IMR-90 (cell line): ENCODE measurements around the gene C1orf116. TPM values are rescaled to one million over a fixed set of nuclear protein-coding genes. Genes with fewer than 3 reads are reported as not detected.
A peak's percentile ranks its signal among the peaks of the same experiment; 100 is the strongest.

Source experiments
- ATAC-seq: fragments of 200-7000 bp; cut with Tn5 transposase; 2 replicates; pipeline ENCODE4 v1.9.1; 2020; ENCODE audit warnings: low read depth, mild to moderate bottlenecking, moderate library complexity
- BruUV-seq: library from RNA; stranded (reverse); fragments of 400-500 nt; replicated peaks from 2 replicates; lab custom pipeline; 2021; lab: Mats Ljungman, UMichigan
- CTCF ChIA-PET: fragments of 300-600 bp; formaldehyde crosslinking; extraction: SDS; loops from one replicate; lab custom pipeline; 2021; ENCODE audit warnings: antibody characterized with exemption; lab: Yijun Ruan, JAX
- POLR2A ChIA-PET: fragments of 300-600 bp; sonication (Branson Sonifier 250); formaldehyde crosslinking; loops from one replicate; lab custom pipeline; 2022; ENCODE audit warnings: antibody characterized with exemption; ENCODE audit not compliant: unreplicated experiment; lab: Charles Lee
- DNase-seq: peaks from one replicate; pipeline ENCODE4 v3.0.0; 2013
- H2AFZ ChIP-seq: replicated peaks from 2 replicates; pipeline ENCODE3; 2013; ENCODE audit warnings: low read length, mild to moderate bottlenecking; ENCODE audit not compliant: poor library complexity
- H2AK5ac ChIP-seq: 2 replicates; pipeline ENCODE4 v1.6.1; 2013; ENCODE audit warnings: low read depth, low read length, inconsistent platforms
- H2AK9ac ChIP-seq: replicated peaks from 2 replicates; pipeline ENCODE3; 2013; ENCODE audit warnings: mild to moderate bottlenecking, low read depth, low read length, moderate library complexity; ENCODE audit not compliant: poor library complexity
- H2BK120ac ChIP-seq: 2 replicates; pipeline ENCODE4 v1.6.1; 2013; ENCODE audit warnings: low read depth, low read length, inconsistent platforms
- H2BK15ac ChIP-seq: 3 replicates; pipeline ENCODE4 v1.6.1; 2013; ENCODE audit warnings: low read depth, low read length, inconsistent platforms
- H2BK20ac ChIP-seq: 2 replicates; pipeline ENCODE4 v1.6.1; 2013; ENCODE audit warnings: low read depth, mild to moderate bottlenecking, inconsistent platforms, low read length, moderate library complexity
- H2BK5ac ChIP-seq: 2 replicates; pipeline ENCODE4 v1.6.1; 2013; ENCODE audit warnings: mild to moderate bottlenecking, low read depth, low read length, inconsistent platforms; ENCODE audit not compliant: poor library complexity, severe bottlenecking
- H3K14ac ChIP-seq: replicated peaks from 2 replicates; pipeline ENCODE4 v1.6.1; 2013; ENCODE audit warnings: low read depth, low read length, inconsistent platforms
- H3K18ac ChIP-seq: 2 replicates; pipeline ENCODE4 v1.6.1; 2013; ENCODE audit warnings: low read depth, low read length, control low read depth
- H3K23ac ChIP-seq: 2 replicates; pipeline ENCODE4 v1.6.1; 2013; ENCODE audit warnings: low read depth, low read length, inconsistent platforms
- H3K27ac ChIP-seq: 2 replicates; pipeline ENCODE4 v1.5.1; 2013; ENCODE audit warnings: mild to moderate bottlenecking, control low read depth, low read length; ENCODE audit not compliant: insufficient read depth
- H3K27me3 ChIP-seq: 2 replicates; pipeline ENCODE4 v1.6.1; 2013; ENCODE audit warnings: low read length; ENCODE audit not compliant: control insufficient read depth, insufficient read depth
- H3K36me3 ChIP-seq: 2 replicates; pipeline ENCODE4 v1.6.1; 2013; ENCODE audit warnings: low read length, mixed read lengths; ENCODE audit not compliant: control insufficient read depth, insufficient read depth
- H3K4ac ChIP-seq: 2 replicates; pipeline ENCODE4 v1.6.1; 2013; ENCODE audit warnings: low read depth, low read length, inconsistent platforms
- H3K4me1 ChIP-seq: 2 replicates; pipeline ENCODE4 v1.6.1; 2013; ENCODE audit warnings: low read length, mixed read lengths; ENCODE audit not compliant: control insufficient read depth, insufficient read depth
- H3K4me2 ChIP-seq: 2 replicates; pipeline ENCODE4 v1.6.1; 2013; ENCODE audit warnings: low read depth, mild to moderate bottlenecking, control low read depth, low read length, moderate library complexity
- H3K4me3 ChIP-seq: 2 replicates; pipeline ENCODE4 v1.5.1; 2013; ENCODE audit warnings: low read depth, mild to moderate bottlenecking, control low read depth, low read length, moderate library complexity; ENCODE audit not compliant: insufficient read depth
- H3K56ac ChIP-seq: 2 replicates; pipeline ENCODE4 v1.6.1; 2013; ENCODE audit warnings: low read length, inconsistent platforms; ENCODE audit not compliant: insufficient read depth; ENCODE audit errors: extremely low read depth
- H3K79me1 ChIP-seq, 2 experiments: 2 replicates each; pipeline ENCODE4 v1.6.1; 2013; ENCODE audit warnings: low read length in 2 of 2, inconsistent platforms in 1 of 2, low read depth in 1 of 2
- H3K9ac ChIP-seq: 2 replicates; pipeline ENCODE4 v1.6.1; 2013; ENCODE audit warnings: low read depth, low read length, control low read depth
- H3K9me1 ChIP-seq: 2 replicates; pipeline ENCODE4 v1.6.1; 2013; ENCODE audit warnings: low read length, inconsistent platforms; ENCODE audit not compliant: insufficient read depth
- H3K9me3 ChIP-seq: 2 replicates; pipeline ENCODE4 v1.6.1; 2013; ENCODE audit warnings: low read length; ENCODE audit not compliant: control insufficient read depth, insufficient read depth
- H4K20me1 ChIP-seq: 2 replicates; pipeline ENCODE4 v1.6.1; 2013; ENCODE audit warnings: low read length, inconsistent platforms; ENCODE audit not compliant: insufficient read depth
- H4K5ac ChIP-seq: 2 replicates; pipeline ENCODE4 v1.6.1; 2013; ENCODE audit warnings: mild to moderate bottlenecking, low read depth, low read length, control low read depth
- H4K8ac ChIP-seq, 2 experiments: 2 replicates each; pipeline ENCODE4 v1.6.1; 2013; ENCODE audit warnings: low read depth in 2 of 2, low read length in 2 of 2, control low read depth in 1 of 2, inconsistent platforms in 1 of 2
- H4K91ac ChIP-seq: 2 replicates; pipeline ENCODE4 v1.6.1; 2013; ENCODE audit warnings: low read depth, low read length, inconsistent platforms; ENCODE audit not compliant: insufficient read depth
- CHD1 ChIP-seq: IDR thresholded peaks from 2 replicates; pipeline ENCODE4 v1.6.1; 2012; ENCODE audit warnings: low read depth, low read length, improper control_type of control experiment
- MAFK ChIP-seq: IDR thresholded peaks from 2 replicates; pipeline ENCODE4 v1.6.1; 2012; ENCODE audit warnings: low read depth, low read length, improper control_type of control experiment
- WGBS, 2 experiments: methylation state at CpG; one replicate each; pipeline versions ENCODE4 v1.1.5 to v1.1.7; 2013; ENCODE audit warnings: missing lambda C conversion rate in 2 of 2; ENCODE audit not compliant: insufficient read length in 1 of 2; ENCODE audit errors: extremely low coverage in 2 of 2; 5-methylcytosine and 5-hydroxymethylcytosine counted together
- dilution Hi-C: fragments of 300-500 bp; cut with HindIII; formaldehyde crosslinking; loops from one replicate; pipeline ENCODE4 v1.14.3; 2018; ENCODE audit warnings: low sequenced_read_pairs; ENCODE audit not compliant: unreplicated experiment
- in situ Hi-C: fragments of 300-500 bp; cut with MboI; formaldehyde crosslinking; loops from 3 replicates; pipeline ENCODE4 v1.14.3; 2019; ENCODE audit warnings: low sequenced_read_pairs, inconsistent platforms, mixed read lengths
- intact Hi-C: fragments of 100-400 bp; cut with micrococcal nuclease; formaldehyde crosslinking; loops from 2 replicates; pipeline ENCODE4 v1.10.0; 2022
- polyA plus RNA-seq, 3 experiments: library from polyadenylated mRNA; depleted of rRNA; stranded (reverse); fragments of >200 nt; gene quantifications; 2 replicates each; pipeline ENCODE4 v1.2.3, GENCODE V29; 2012; ENCODE audit warnings: low replicate concordance in 1 of 3
- total RNA-seq: library from RNA; depleted of rRNA; stranded (reverse); fragments of >200 nt; gene quantifications from 2 replicates; pipeline ENCODE4 v1.2.3, GENCODE V29; 2012; rRNA removed

Gene C1orf116
- total and polyA plus RNA-seq, 2 of the 4 experiments (the other 2 are of a cell fraction): under 0.01 to 0.03 TPM

GRCh38 chr1:206969090-206969489, 63.5 kb downstream of the C1orf116 start:
- Histone ChIP-seq H2AK9ac (no peak overlapping the region), H3K4me3 (no peak overlapping the region), H3K27me3 (peaks cover 44% of the 10 kb centered on the region), H4K5ac (no peak overlapping the region), H3K56ac (no peak overlapping the region), H3K9me1 (0 out of 2 replicates have a peak, but pooled peaks cover 2% of the 10 kb centered on the region), H2BK5ac (no peak overlapping the region), H3K4ac (no peak overlapping the region), H2AK5ac (no peak overlapping the region), H2BK15ac (no peak overlapping the region), H4K20me1 (no peaks in the 10 kb centered on the region), H2AFZ (no peak overlapping the region), H3K27ac (no peak overlapping the region), H3K9ac (no peak overlapping the region), H3K9me3 (no peaks in the 10 kb centered on the region), H3K79me1 (no peaks in the 10 kb centered on the region), H3K18ac (no peak overlapping the region), H3K23ac (no peak overlapping the region), H3K14ac (no peak overlapping the region), H4K8ac (no peak overlapping the region), H3K4me2 (no peak overlapping the region), H3K36me3 (no peaks in the 10 kb centered on the region), H4K91ac (no peak overlapping the region), H3K4me1 (no peaks in the 10 kb centered on the region), H2BK20ac (no peak overlapping the region), H2BK120ac (no peak overlapping the region)
- in situ Hi-C loops (no loop called here), dilution Hi-C loops (no loop called here), intact Hi-C loops (no loop called here)
- WGBS, 2 experiments: no CpG with 5 or more reads among the region's 5 CpGs
- CTCF ChIA-PET: no interaction called here
- BruUV-seq: no TSS peak
- ATAC-seq: no peak
- no peak for DNase-seq
- POLR2A ChIA-PET: no interaction called here
- TF ChIP-seq CHD1 (no peak), MAFK (peak; percentile 23; the same call in 1 of the 2 replicates)

Other genes starting within 250 kb of the C1orf116 start
- gene IL20, start 167.1 kb downstream of the C1orf116 start, total RNA-seq: not detected in 2 replicates
- gene IL20, start 167.1 kb downstream of the C1orf116 start, polyA plus RNA-seq (2012; rRNA removed): not detected in 2 replicates
- under 0.01 and 0.18 TPM in 2 replicates for gene IL24, start 135.3 kb downstream of the C1orf116 start, total RNA-seq
- gene IL24, start 135.3 kb downstream of the C1orf116 start, polyA plus RNA-seq (2012; rRNA removed): 0.12 and 0.22 TPM in 2 replicates
- gene FCMR, start 110.8 kb downstream of the C1orf116 start, total RNA-seq: not detected in 2 replicates
- 0.09 and 0.29 TPM in 2 replicates for gene FCMR, start 110.8 kb downstream of the C1orf116 start, polyA plus RNA-seq (2012; rRNA removed)
- not detected in 2 replicates for gene PIGR, start 86.3 kb downstream of the C1orf116 start, total RNA-seq
- not detected in 2 replicates for gene PIGR, start 86.3 kb downstream of the C1orf116 start, polyA plus RNA-seq (2012; rRNA removed)
- gene FCAMR, start 62.3 kb downstream of the C1orf116 start, total RNA-seq: not detected in 2 replicates
- not detected in 2 replicates for gene FCAMR, start 62.3 kb downstream of the C1orf116 start, polyA plus RNA-seq (2012; rRNA removed)
- 5.4 and 10.3 TPM in 2 replicates for gene YOD1, start 18.5 kb upstream of the C1orf116 start, total RNA-seq
- 1.6 and 1.8 TPM in 2 replicates for gene YOD1, start 18.5 kb upstream of the C1orf116 start, polyA plus RNA-seq (2012; rRNA removed)
- gene PFKFB2, start 20.5 kb upstream of the C1orf116 start, total RNA-seq: 1.3 and 1.7 TPM in 2 replicates
- gene PFKFB2, start 20.5 kb upstream of the C1orf116 start, polyA plus RNA-seq (2012; rRNA removed): 0.53 and 0.62 TPM in 2 replicates
- gene C4BPB, start 56.1 kb upstream of the C1orf116 start, total RNA-seq: not detected in 2 replicates
- gene C4BPB, start 56.1 kb upstream of the C1orf116 start, polyA plus RNA-seq (2012; rRNA removed): not detected in 2 replicates
- not detected in 2 replicates for gene C4BPA, start 71.5 kb upstream of the C1orf116 start, total RNA-seq
- not detected in 2 replicates for gene C4BPA, start 71.5 kb upstream of the C1orf116 start, polyA plus RNA-seq (2012; rRNA removed)